ENCODE measurements around the gene RNF220.

RNF220 gene

DNA sequence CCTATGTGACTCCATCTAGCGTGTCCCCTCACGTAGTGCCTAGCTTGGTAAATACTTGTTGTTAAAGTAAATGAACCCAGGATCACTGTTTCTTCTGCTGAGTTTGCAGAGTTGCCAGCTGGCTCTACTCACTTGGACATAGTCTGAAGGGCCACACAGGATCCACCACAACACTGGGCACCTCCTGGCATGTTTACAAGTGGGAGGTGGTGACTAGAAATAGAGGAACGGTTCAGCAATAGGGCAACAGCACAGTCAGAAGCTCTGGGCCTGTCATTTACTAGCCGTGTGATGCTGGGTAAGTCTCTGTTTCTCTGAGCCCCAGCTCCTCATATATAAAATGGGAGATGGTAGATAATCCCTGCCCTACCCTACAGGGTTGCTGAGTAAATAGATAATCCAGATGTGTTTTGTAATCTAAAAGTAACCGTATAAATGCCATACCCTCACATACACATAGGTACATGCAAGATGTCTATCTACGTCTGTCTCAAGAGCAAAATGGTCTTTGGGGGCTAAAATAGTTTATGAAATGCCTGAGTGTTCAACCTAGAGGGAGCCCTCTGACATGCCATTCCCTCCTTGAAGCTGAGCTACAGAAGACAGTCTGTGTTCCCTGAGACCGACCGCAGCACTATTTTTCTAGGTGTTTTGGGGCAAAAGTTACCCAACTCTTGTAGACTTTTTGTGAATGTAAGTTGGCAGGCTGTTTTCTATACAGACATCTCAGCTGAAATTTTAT lies 20.5 kb downstream of the RNF220 start:
- in situ Hi-C loops (cut with MboI; ENCODE audit: low sequenced_read_pairs) = no loop called here

GRCh38 chr1:44431861-44432260 lies 26.8 kb downstream of the RNF220 start:
- in situ Hi-C loops (cut with MboI; ENCODE audit: low sequenced_read_pairs) = no loop called here

DNA sequence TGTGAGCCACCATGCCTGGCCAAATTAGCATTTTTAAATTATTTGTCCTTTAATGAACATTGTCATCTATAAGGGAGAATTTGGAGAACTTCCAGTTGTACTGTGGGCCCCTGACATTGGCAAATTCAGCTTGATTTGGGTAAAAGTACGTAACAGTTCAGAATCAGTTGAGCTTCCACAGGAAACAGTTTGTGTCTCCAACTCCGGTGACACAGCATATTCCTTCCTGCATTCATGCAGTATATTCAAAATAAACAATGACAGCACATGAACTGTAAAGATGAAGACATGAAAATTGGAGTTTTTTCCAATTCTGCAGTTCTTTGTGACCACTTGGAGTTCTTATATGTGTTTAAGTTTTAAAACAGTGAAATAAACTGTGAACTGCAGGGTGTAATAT lies 28.2 kb downstream of the RNF220 start:
- in situ Hi-C loops (cut with MboI; ENCODE audit: low sequenced_read_pairs) = no loop called here

DNA sequence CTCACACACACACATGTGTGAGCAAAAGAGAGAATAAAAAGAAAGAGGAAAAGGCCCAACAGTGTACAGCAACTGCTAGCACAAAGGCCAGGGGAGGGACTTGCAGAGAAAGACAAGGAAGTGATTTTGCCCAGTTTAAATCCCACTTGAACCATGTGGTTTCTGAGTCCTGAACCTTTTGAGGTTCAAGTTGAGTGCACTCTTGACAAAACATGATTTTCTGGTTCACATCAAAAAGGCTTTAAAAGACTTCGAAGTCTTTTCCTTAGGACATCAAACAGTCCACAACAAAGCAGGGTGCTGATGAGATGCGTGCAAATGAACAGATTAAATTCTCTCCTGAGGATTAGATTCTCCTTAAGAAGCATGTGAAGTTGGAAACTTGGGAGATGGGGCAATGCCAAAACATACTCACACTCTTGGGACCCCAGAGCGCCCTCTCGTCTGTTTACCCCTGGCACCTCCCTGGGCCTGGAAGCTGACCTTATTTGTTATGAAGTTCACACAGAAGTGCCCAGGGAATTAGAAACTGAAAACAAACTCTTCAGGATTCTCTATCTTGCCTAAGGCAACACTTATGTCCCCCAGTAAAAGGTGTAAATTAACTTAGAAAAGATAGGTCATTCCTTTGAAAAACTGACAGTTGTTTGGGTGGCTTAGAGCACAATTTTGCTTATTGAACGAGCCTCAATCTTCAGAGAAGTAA lies 31.5 kb downstream of the RNF220 start:
- in situ Hi-C loops (cut with MboI; ENCODE audit: low sequenced_read_pairs) = no loop called here

DNA sequence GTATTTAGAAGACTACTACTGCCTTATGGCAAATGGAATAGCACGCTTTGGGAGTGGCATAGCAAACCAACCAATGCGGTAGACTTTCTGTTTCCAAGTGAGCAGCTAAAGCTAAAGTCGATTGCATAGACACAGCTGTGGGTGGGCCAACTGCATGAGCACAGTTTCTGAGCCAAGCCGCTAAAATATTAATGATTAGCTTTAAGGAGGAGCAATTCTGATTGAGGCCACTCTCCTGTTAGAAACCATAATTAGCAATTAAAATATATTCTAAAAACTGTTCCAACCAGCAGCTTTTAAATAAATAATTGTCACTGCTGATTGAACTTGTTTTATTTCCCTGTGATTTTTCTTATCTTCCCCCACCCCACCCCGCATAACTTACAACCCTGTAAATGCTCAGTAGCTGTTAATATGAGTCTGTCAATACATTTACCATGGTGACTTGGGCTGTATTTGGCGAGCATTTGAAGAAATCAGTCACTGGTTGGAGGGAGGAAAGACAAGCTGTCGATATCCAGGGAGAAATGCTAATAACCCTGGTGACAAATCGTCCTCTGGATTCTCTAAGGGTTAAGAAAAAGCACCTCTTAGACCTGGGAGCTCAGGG lies 32.2 kb downstream of the RNF220 start:
- in situ Hi-C loops (cut with MboI; ENCODE audit: low sequenced_read_pairs) = no loop called here

GRCh38 chr1:44442791-44443190 lies 37.7 kb downstream of the RNF220 start:
- in situ Hi-C loops (cut with MboI; ENCODE audit: low sequenced_read_pairs) = no loop called here

GRCh38 chr1:44447051-44447810 lies 42.2 kb downstream of the RNF220 start:
- in situ Hi-C loops (cut with MboI; ENCODE audit: low sequenced_read_pairs) = no loop called here

DNA sequence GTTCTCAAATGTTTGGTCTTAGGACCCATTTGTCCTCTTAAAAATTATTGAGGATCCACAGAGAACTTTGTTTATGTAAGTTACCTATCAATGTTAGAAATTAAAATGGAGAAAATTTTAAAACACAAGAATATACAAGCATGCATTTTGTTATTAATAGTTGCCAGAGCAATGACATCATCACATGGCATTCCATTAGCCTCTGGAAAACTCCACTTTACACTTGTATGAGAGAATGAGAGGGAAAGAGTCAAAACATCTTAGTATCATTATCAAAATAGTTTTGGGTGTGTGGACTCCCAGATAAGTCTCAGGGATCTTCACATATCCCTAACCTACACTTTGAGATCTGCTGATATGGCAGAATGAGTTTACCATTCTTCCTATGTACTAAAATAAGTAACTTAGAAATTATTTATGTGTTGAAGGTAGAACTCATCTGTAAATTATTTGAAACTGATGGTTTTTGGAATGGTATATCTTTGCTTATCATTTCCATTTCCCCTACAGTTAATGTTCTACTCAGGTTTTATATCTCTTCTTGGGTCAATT lies 48.8 kb downstream of the RNF220 start:
- in situ Hi-C loops (cut with MboI; ENCODE audit: low sequenced_read_pairs) = no loop called here

DNA sequence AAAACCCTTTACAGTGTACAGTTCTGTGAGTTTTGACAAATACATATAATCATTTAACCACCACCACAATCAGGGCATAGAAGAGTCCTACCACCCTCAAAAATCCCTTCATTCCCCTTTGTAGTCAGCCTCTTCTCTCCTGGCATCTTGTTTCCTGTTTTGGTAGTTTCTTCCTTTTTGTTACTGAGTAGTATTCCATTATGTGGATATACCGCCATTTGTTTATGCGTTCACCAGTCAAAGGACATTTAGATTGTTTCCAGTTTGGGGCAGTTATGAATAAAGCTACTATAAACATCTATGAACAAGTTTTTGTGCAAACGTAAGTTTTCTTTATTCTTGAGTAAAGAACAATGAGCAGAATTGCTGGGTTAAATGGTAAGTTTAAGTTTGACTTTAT lies 49.6 kb downstream of the RNF220 start:
- in situ Hi-C loops (cut with MboI; ENCODE audit: low sequenced_read_pairs) = no loop called here

- in situ Hi-C loops (cut with MboI; ENCODE audit: low sequenced_read_pairs) = no loop called here
Observed at GRCh38 chr1:44460107-44460882, 55.2 kb downstream of the RNF220 start.

GRCh38 chr1:44464361-44464760 lies 59.3 kb downstream of the RNF220 start:
- in situ Hi-C loops (cut with MboI; ENCODE audit: low sequenced_read_pairs) = no loop called here

DNA sequence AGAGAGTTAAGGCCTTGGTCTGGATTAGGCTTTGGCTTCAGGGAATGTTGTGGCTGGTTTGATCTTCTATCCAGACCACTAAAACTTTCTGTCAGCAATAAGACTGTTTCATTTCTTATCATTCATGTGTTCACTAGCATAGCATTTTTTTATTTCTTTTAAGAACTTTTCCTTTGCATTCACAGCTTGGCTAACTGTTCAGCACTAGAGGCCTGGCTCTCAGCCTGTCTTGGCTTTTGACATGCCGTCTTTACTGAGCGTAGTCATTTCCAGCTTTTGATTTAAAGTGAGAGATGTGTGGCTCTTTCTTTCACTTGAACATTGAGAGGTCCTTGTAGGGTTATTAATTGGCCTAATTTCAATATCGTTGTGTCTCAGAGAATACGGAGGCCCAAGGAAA lies 62.5 kb downstream of the RNF220 start:
- in situ Hi-C loops (cut with MboI; ENCODE audit: low sequenced_read_pairs) = no loop called here

DNA sequence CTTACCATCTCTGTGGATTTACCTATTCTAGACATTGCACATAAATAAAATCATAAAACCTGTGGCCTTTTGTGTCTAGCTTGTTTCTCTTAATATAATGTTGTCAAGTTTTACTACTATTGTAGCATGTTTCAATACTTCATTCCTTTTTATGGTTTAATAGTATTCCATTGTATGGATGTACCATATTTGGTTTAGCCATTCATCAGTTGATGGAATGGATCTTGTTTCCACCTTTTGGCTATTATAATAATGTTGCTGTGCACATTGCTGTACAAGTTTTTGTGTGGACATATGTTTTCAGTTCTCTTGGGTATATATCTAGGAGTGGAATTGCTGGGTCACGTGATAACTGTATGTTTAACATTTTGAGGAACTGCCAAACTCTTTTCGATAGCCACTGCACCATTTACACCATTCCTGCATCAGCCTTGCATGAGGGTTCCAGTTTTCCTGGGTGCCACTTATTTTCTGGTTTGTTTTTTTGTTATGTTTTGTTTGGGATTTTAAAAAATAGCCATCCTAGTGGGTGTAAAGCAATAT lies 66.9 kb downstream of the RNF220 start:
- in situ Hi-C loops (cut with MboI; ENCODE audit: low sequenced_read_pairs) = no loop called here

- in situ Hi-C loops (cut with MboI; ENCODE audit: low sequenced_read_pairs) = no loop called here
Observed at GRCh38 chr1:44472620-44473525, 67.8 kb downstream of the RNF220 start.

- in situ Hi-C loops (cut with MboI; ENCODE audit: low sequenced_read_pairs) = no loop called here
Observed at GRCh38 chr1:44476891-44477290, 71.8 kb downstream of the RNF220 start.

DNA sequence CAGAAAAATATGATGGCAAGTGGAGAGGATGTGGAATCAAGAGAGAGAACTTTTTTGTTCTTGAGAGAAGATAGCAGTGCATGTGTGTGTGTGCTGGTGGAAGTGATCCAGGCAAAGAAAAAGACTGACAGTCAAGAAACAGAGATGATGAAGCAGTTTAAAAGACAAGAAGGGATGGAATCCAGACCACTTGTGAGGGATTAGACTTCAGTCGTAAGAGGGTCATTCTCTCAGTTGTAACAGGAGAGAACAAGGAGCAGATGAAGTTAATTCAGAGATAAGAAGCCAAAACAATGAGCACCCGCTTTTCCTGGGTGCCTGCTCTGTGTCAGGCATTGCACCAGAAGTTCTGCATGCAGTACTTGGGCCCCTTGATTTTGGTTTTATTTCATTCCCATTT lies 76.6 kb downstream of the RNF220 start:
- in situ Hi-C loops (cut with MboI; ENCODE audit: low sequenced_read_pairs) = no loop called here

DNA sequence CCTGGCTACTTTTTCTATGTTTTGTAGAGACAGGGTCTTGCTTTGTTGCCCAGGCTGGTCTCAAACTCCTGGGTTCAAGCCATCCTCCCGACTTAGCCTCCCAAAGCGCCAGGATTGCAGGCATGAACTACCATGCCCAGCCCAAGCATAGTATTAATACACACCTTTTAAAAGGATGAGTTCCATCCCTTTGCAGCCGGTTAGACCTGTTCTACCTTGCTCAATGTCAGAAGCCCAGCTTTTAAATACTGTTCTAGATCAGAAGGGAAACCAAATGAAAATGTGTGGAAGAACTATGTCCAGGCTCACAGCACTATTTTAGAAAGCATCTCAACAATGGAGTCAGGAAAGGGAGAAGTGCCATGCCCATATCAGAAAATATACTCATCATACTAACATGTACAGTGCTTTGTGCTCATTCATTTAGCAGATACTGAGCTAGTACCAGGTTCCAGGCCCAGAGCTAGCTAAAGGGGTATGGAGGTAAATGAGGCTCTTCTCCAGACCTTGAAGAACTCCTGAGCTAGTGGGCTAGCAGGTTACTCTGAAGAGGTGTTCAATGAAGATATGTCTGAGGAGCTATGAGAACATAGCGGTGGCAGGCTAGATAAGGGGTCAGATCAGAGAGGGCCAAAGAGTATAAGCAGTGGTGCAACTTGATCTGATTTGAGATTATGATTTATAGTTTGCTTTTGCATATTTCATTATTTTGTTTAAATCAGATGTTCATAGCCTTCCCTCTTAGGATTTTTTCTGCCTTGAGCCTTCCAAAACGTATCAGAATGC lies 78.2 kb downstream of the RNF220 start:
- in situ Hi-C loops (cut with MboI; ENCODE audit: low sequenced_read_pairs) = no loop called here

- in situ Hi-C loops (cut with MboI; ENCODE audit: low sequenced_read_pairs) = no loop called here
Observed at GRCh38 chr1:44484155-44484688, 79.2 kb downstream of the RNF220 start.

Data from hTERT RPE-1 (cell line).